Keratinocyte (primary cell): Measurements from ENCODE around the gene H1-8. TPM values are rescaled to one million over a fixed set of nuclear protein-coding genes. Genes with fewer than 3 reads are reported as not detected.
A peak's percentile ranks its signal among the peaks of the same experiment; 100 is the strongest.

ENCODE experiments used
- DNase-seq: peaks from one replicate; pipeline ENCODE4 v3.0.0-alpha.2; 2011; ENCODE audit warnings: low read depth, missing footprints, low spot score
- FAIRE-seq: peaks from 2 replicates; lab custom pipeline; 2011; peaks lifted over from hg19 to GRCh38; lab: Jason Lieb, UNC
- H2AFZ ChIP-seq: 2 replicates; pipeline ENCODE4 v1.6.0; 2012; ENCODE audit warnings: low read length, control low read depth, inconsistent platforms; ENCODE audit not compliant: control insufficient read depth
- H3K27ac ChIP-seq: 2 replicates; pipeline ENCODE4 v1.5.1; 2011; ENCODE audit warnings: low read length; ENCODE audit not compliant: control insufficient read depth, insufficient read depth
- H3K27me3 ChIP-seq: 3 replicates; pipeline ENCODE4 v1.6.0; 2011; ENCODE audit warnings: low read length; ENCODE audit not compliant: control insufficient read depth, insufficient read depth; ENCODE audit errors: extremely low read depth
- H3K36me3 ChIP-seq, 2 experiments: 2 replicates in 1 of 2; 3 replicates in 1 of 2; pipeline ENCODE4 v1.5.1; 2011; ENCODE audit warnings: low read length in 2 of 2, mild to moderate bottlenecking in 1 of 2; ENCODE audit not compliant: control insufficient read depth in 2 of 2, insufficient read depth in 2 of 2; ENCODE audit errors: extremely low read depth in 1 of 2
- H3K4me1 ChIP-seq: 3 replicates; pipeline ENCODE4 v1.5.1; 2011; ENCODE audit warnings: low read length; ENCODE audit not compliant: control insufficient read depth, insufficient read depth; ENCODE audit errors: extremely low read depth
- H3K4me2 ChIP-seq: 3 replicates; pipeline ENCODE4 v1.6.0; 2011; ENCODE audit warnings: low read depth, low read length; ENCODE audit not compliant: control insufficient read depth, insufficient read depth; ENCODE audit errors: extremely low read depth
- H3K4me3 ChIP-seq, 3 experiments: fragments of 200-600 bp in 1 of 3; sonication (generic) in 1 of 3; 2 replicates in 2 of 3; 3 replicates in 1 of 3; pipeline ENCODE4 v1.5.1; 2011 to 2016; ENCODE audit warnings: low read length in 3 of 3, mild to moderate bottlenecking in 3 of 3, control low read depth in 2 of 3, inconsistent platforms in 1 of 3, low read depth in 1 of 3, mixed read lengths in 1 of 3, mixed run types in 1 of 3, moderate library complexity in 1 of 3; ENCODE audit not compliant: control insufficient read depth in 2 of 3, insufficient read depth in 2 of 3; ENCODE audit errors: extremely low read depth in 1 of 3
- H3K79me2 ChIP-seq: 2 replicates; pipeline ENCODE4 v1.6.0; 2012; ENCODE audit warnings: low read length; ENCODE audit not compliant: control insufficient read depth, insufficient read depth
- H3K9ac ChIP-seq: 3 replicates; pipeline ENCODE4 v1.6.0; 2011; ENCODE audit warnings: low read length; ENCODE audit not compliant: control insufficient read depth, insufficient read depth; ENCODE audit errors: extremely low read depth
- H3K9me1 ChIP-seq: 3 replicates; pipeline ENCODE4 v1.6.0; 2011; ENCODE audit warnings: low read length; ENCODE audit not compliant: control insufficient read depth, insufficient read depth; ENCODE audit errors: extremely low read depth
- H3K9me3 ChIP-seq: 2 replicates; pipeline ENCODE4 v1.5.1; 2012; ENCODE audit warnings: low read depth, low read length; ENCODE audit not compliant: control insufficient read depth
- H4K20me1 ChIP-seq: 3 replicates; pipeline ENCODE4 v1.6.0; 2011; ENCODE audit warnings: low read length; ENCODE audit not compliant: control insufficient read depth, insufficient read depth; ENCODE audit errors: extremely low read depth
- CTCF ChIP-seq, 3 experiments: IDR thresholded peaks in 1 of 3; conservative IDR thresholded peaks in 1 of 3; optimal IDR thresholded peaks in 1 of 3; 2 replicates in 2 of 3; 3 replicates in 1 of 3; pipeline versions ENCODE3 to v1.5.1; 2011; ENCODE audit warnings: low read length in 3 of 3, mild to moderate bottlenecking in 3 of 3, moderate library complexity in 2 of 3, control low read depth in 1 of 3, inconsistent platforms in 1 of 3; ENCODE audit not compliant: insufficient read depth in 2 of 3; ENCODE audit errors: extremely low read depth in 1 of 3
- EZH2 ChIP-seq: IDR thresholded peaks from one replicate; pipeline ENCODE4 v1.6.1; 2012; ENCODE audit warnings: inconsistent platforms, mild to moderate bottlenecking, low read length, moderate library complexity
- dilution Hi-C: fragments of 300-500 bp; cut with MboI; formaldehyde crosslinking; loops from one replicate; pipeline ENCODE4 v1.7.0; 2020; ENCODE audit warnings: low sequenced_read_pairs; ENCODE audit not compliant: extremely low pct_ligation_motif_present
- polyA plus RNA-seq, 5 experiments: library from polyadenylated mRNA; depleted of rRNA in 3 of 5; stranded (reverse) in 3 of 5; stranded (forward) in 1 of 5; unstranded in 1 of 5; fragments of >200 nt; gene quantifications; 1 replicate in 1 of 5; 2 replicates in 3 of 5; 3 replicates in 1 of 5; pipeline versions ENCODE4 v1.2.1 to v1.2.3, GENCODE V29; 2011 to 2012; ENCODE audit warnings: missing spikeins in 2 of 5, low read depth in 1 of 5, low replicate concordance in 1 of 5

The H1-8 gene
- polyA plus RNA-seq, 1 donor (not counting 4 experiments of a cell fraction or from before 2014, with no cell fraction given): not detected

- Histone ChIP-seq H4K20me1 (no peaks in the 10 kb centered on the region), H3K4me3 (no peak overlapping the region), H3K9ac (no peak overlapping the region), H3K79me2 (no peaks in the 10 kb centered on the region), H3K9me1 (no peaks in the 10 kb centered on the region), H3K27ac (no peak overlapping the region), H3K4me2 (no peak overlapping the region), H2AFZ (no peak overlapping the region), H3K36me3 (no peaks in the 10 kb centered on the region), H3K4me1 (no peaks in the 10 kb centered on the region), H3K27me3 (peaks cover 3% of the 10 kb centered on the region), H3K9me3 (no peaks in the 10 kb centered on the region)
- FAIRE-seq (no peak), DNase-seq (no peak)
- TF ChIP-seq CTCF (optimal IDR thresholded peaks at IDR 0.05 in 1 of 3, IDR thresholded peaks at IDR 0.05 in 1 of 3, conservative IDR thresholded peaks at IDR 0.05 in 1 of 3; ENCODE audit: extremely low read depth in 1 of 3, insufficient read depth in 2 of 3, low read length in 3 of 3): no peak
- dilution Hi-C loops: no loop called here
These were observed 16.6 kb downstream of the H1-8 start for GRCh38 chr3:129559565-129560079.

- Histone ChIP-seq H3K27ac (no peak overlapping the region), H3K4me2 (no peak overlapping the region), H4K20me1 (no peaks in the 10 kb centered on the region), H3K9ac (no peak overlapping the region), H2AFZ (peak overlapping the region; percentile 45), H3K9me3 (no peaks in the 10 kb centered on the region), H3K9me1 (no peaks in the 10 kb centered on the region), H3K4me3 (no peak overlapping the region), H3K27me3 (peaks cover 3% of the 10 kb centered on the region), H3K36me3 (no peaks in the 10 kb centered on the region), H3K4me1 (no peaks in the 10 kb centered on the region), H3K79me2 (no peaks in the 10 kb centered on the region)
- dilution Hi-C loops: no loop called here
- no peak for FAIRE-seq
- no peak for DNase-seq
- TF ChIP-seq EZH2: no peak
- no peak for TF ChIP-seq CTCF (optimal IDR thresholded peaks at IDR 0.05 in 1 of 3, IDR thresholded peaks at IDR 0.05 in 1 of 3, conservative IDR thresholded peaks at IDR 0.05 in 1 of 3; ENCODE audit: extremely low read depth in 1 of 3, insufficient read depth in 2 of 3, low read length in 3 of 3)
These were observed 17.4 kb downstream of the H1-8 start for GRCh38 chr3:129560269-129560787.
